HG03442 (cell line): Measurements from ENCODE around the gene CNOT6L.

Experiments
- ATAC-seq: cut with Tn5 transposase; IDR thresholded peaks from one replicate; pipeline ENCODE4 v1.9.1; 2021; ENCODE audit warnings: mild to moderate bottlenecking, moderate library complexity; ENCODE audit not compliant: unreplicated experiment

The CNOT6L gene

DNA sequence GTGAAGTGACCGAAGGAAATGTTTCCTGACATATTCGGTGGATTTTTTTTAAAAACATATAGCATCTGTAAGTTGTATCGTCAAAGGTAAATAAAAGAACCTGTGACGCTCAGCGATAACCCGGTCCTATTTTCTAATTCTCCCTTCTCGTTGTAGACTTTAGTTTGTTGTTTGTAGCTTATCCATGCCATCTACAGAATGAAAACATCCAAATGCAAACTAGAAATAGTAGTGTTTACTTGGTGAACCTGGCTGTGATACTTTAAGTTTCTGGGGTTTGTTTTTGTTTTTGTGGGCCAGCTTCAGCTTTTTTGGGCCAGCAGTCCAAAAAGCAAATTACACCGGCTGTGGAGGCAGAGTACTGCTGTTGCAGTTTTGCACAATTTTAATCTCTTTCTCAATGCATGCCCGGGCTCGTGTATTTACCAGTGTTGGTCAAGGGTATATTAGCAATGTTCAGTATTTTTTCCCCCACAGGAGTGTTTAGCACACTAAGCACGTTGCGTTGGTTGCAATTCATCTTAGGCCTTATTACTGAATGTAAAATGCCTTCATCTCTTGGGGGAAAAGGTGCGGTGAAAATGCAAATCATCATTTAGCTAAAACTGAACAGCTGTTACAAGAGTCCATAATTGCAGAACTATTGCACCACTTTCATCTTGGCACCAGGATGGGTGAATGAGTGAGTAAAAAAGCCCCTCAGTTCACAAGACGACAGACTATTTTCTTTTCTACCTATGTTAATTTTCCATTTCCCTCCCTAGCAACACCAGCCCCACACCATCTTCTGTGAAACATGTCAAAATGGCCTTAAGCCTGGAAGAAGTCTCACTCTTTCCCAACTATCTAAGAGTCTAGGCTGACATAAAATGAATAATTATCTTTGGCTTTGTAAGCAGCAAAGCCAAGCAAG, 1.7 kb upstream of the CNOT6L start:
- no peak for ATAC-seq

DNA sequence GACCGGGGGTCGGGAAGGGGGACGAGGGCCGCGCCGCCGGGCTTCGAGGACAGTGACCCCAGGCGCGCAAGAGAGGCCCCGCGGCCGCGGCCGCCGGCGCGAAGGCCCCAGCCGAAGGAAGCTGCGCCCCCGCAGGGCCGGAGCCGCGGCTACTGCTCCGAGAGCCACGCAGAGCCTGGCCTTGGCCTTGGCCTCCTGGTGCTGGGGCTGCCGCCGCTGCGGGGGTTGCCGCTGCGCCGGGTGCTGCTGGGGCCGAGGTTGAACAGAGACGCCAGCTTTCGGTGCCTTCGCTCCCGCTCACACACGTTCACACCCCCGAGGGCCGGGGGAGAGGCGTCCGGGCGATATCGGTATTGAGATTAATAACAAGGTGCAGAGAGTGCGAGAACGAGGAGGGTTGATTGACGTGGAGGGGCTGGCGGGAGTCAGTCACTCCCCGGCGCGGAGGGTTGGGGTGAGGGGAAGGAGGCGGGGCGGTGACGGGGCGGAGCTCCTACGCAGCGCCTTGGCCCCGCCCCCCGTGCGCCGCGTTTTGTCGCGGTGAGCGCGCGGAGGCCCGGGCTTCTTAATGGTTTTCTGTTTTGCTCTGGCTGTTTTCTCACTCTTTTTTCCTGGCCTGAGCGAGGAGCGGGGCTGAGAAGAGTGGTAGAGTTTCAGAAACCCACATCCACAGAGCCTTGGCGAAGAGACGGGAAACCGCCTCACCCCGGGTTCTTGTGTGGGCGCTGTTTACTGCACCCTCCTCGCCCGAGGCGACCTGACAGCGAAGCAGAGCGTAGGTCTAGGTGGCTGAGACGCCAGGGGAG, 878 bp upstream of the CNOT6L start:
- peak; percentile 73 for ATAC-seq

DNA sequence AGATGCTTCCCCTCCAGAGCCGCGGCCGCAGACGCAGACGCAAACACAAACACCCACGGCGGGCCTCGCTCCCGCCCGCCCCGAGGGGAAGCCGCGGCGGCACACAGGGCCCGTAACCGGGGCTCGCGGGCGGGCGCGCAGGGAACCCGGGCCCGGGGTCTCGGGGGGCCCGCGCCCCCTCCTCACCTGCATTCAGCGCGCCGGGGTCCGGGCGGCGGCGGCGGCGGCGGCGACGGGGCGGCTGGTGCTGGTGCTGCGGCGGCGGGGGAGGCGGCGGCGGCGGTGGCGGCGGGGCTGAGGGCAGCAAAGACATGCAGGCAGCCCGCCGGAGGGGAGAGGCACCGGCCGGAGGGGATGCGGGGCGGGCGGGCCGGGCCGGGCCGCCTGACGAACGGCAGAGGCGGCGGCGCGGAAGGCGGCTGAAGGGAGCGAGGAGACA, 255 bp upstream of the CNOT6L start:
- peak; percentile 17 for ATAC-seq

DNA sequence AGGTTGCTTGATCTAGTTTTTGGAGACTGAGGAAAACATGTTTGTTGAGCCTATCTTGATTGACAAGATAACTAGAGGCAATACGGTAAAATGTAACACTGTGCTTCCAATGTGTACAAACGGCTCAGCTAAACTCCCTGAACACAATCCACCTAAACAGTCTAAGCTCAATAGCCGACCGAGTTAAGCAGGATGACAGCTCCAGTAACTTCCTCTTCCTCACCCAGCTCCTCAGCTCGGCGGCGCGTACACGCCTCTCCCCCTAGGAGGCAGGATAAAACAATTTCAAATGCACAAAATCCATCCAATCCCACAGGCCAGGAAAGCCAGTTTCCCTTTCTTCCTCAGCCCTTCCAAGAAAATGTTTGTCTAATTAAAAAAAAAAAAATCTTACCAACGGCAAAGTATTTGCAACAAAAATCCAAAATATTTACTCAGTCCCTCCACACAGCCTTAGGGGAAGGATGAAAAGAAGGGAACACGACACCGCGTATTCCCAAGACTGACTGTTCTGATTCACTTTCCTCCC, 1.0 kb downstream of the CNOT6L start:
- peak; percentile 21 for ATAC-seq

DNA sequence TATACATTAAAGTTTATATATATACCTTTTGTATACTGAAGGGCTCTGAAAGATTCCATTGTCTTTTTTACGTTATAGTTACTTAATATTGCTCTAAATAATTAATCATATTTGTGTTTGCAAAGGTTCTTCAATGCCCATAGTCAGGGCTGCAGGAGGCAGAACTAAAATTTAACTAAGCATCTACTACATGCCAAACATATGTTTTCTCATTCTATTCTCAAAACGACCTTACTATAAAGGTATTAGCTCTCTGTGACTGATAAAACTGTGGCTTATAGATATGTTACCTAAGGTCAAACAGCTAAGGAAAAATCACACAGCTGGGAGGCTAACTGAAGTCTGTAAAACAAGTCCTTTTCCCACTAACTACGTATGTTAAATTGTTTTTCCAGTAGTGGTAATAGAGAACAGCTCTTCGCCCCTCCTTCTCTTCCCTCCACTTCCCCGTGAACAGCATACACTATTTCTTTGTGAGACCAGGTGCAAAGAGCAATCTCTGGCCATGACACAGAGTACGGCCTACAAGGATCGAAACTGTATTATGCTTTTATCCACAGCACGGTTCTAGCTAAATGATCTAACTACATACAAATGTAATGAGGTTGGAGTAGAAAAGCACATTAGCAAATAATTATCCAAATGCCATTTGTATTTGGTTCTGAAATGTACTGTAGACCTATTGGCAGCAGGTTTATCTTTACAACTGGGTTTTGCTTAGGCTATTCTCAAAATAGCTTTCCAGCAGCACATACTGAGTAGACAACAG, 1.7 kb downstream of the CNOT6L start:
- no peak for ATAC-seq

DNA sequence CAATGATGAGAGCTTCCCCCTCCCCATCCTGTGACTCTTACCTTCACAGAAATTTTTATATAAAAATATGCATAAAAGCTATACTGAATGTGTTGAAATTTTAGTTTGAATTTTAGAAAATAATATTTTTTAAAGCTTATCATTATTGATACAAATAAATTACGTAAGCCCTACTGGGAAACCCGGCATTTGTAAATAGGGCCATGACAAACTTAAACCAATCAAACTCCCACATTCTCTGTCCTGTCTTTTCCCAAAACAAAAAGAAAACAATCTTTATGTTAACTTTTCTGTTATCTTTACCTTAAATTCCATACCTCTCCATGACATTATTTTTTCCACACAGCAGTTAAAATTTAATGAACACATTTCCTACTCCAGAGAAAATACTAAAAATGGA, 2.6 kb downstream of the CNOT6L start:
- no peak for ATAC-seq

DNA sequence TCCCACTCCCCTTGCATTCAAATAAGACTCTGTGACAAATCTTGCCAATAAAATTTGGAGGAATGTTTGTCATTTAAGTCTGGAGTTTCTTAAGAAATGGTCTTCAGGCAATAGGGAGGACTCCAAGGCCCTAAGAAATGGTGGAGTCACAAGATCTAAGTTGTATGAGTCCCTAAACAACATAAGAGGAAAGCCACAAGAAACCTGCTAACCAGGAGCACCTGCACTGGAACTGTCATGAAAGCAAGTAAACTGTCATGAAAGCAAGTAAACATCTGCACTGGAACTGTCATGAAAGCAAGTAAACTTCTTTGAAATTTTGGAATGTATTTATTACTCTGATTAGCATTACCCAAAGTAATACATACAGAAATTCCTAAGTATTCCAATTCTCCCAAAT, 3.5 kb downstream of the CNOT6L start:
- no peak for ATAC-seq

DNA sequence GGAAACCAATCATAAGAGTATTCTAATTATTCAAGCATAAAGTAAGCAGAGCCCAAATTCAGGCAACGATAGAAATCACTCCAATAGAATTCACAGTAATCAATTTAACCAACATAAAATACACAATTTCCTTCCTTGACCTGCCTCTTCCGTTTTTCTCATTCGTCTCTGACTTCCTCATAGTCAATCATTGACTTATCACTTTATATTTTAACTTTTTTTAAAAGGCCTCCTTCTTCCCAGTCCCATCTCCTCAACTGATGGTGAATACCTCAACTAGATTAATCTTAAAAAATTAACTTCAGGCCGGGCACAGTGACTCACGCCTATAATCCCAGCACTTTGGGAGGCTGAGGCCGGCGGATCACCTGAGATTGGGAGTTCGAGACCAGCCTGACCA, 13.3 kb downstream of the CNOT6L start:
- ATAC-seq = no peak

DNA sequence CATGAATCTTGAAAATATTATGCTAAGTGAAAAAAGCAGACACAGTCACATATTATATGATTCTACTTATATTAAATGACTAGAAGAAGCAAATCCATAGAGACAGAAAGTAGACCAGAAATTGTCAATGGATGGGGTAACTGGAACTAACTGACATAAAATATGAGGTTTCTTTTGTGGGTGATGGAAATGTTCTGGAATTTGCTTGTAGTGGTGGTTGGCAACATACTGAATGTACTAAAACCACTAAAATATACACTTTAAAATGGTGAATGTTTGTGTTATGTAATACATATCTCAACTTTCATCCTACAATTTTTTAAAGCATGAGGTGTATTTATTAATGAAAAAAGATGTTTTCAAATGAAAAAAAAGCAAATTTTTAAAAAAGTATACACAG, 14.7 kb downstream of the CNOT6L start:
- no peak for ATAC-seq

DNA sequence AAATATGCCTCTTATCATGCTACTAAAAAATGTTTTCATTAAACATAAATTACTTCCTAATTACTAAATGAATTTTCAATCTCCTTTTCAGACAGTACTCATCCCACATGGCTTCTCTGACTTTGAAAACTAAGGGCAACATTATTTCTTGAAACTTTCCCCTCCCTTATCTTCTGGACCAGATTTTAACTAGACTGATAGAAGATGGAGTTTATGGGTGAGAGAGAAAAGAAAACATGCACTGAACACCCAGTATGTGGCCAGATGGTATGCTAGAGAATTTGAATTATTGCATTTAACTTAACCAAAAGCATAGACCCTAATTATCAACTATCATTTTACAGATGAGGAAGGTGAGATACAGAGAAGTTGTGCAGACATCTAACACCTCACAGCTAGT, 16.8 kb downstream of the CNOT6L start:
- no peak for ATAC-seq

DNA sequence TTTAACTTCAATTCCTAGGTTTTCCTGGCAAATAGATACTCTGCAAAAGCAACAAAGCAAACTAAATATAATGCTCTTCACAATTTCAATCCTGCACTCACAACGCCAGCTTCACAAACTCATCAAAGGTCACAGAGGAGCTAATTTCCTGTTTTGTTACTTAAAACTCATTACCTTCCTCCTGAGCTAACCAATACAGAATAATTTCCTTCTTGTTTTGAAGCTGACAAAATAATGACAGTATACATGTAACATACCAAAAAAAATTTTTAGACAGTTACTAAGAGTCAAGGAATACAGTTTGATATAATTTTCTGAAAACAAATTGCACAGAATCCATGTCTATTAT, 17.9 kb downstream of the CNOT6L start:
- ATAC-seq = no peak

DNA sequence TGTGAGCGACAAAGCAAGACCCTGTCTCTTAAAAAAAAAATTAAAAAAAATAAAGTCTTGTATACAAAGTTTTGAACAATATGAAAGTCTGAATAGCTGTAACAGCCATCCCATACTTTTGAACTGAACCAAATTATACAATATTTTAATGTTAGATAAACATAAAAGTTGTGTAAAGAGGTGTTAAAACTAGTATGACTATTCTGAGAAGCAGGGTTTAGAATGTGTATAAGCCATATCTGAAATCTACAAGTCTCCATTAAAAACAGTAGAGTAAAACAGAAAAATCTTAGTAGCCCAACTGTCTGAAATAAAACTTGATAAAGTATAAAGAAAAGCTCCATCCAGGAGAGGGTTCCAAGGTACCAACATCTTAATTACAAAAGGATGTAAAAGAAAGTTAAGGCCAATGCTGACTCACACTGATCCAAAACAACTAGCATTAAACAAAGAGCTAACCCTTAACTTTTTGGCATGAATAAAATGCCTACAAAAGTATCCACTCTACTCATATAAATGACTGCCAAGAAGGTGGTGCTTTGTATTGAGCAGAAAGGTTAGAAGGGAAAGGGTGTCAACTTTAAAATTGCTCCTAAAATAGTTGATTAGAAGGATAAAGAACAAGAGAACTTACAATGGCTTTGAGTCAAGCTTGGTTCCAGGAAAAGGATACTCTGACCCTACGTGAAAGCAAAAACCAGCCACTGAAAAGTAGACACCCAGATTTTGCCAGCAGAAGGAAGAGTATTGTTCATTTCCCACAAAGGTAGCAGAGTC, 18.5 kb downstream of the CNOT6L start:
- no peak for ATAC-seq

DNA sequence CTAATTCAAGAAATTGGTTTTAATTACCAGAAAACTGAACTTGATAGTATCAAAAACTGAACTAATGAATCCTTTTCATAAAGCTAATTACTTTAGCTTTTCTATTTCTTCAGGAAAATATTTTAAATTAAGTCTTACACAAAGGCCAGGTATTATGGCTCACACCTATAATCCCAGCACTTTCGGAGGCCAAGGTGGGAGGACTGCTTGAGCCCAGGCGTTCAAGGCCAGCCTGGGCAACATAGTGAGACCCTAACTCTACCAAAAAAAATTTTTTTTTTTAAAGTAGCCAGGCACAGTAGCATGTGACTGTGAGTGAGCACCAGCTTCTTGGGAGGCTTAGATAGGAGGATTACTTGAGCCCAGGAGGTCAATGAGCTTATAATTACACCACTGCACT, 19.1 kb downstream of the CNOT6L start:
- no peak for ATAC-seq

DNA sequence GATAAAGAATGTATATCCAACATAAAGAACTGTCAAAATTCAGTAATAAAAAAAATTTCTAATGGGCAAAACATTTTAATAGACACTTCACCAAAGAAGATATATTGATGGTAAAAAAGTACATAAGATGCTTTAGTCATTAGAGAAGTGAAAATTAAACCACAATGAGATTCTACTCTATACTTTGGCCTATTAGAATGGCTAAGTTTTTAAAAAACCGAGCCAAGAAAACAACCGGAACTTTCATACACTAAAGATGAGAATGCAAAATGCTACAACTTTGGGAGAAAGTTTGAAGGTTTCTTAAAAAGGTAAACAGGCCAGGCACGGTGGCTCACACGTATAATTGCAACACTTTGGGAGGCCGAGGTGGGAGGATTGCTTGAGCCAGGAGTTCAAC, 20.8 kb downstream of the CNOT6L start:
- ATAC-seq = no peak

DNA sequence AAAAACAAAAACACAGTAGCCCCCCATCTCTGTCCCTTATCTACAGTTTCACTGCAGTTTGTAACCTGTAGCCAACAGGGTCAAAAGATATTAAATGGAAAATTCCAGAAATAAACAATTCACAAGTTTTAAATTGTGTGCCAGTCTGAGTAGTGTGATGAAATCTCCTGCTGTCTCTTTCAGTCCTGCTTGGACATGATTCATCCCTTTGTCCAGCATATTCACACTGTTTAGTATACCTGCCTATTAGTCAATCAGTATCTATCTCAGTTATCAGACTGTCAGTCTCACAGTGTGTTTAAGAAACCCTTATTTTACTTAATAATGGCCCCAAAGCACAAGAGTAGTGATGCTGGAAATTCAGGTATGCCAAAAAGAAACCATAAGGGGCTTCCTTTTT, 21.9 kb downstream of the CNOT6L start:
- no peak for ATAC-seq

DNA sequence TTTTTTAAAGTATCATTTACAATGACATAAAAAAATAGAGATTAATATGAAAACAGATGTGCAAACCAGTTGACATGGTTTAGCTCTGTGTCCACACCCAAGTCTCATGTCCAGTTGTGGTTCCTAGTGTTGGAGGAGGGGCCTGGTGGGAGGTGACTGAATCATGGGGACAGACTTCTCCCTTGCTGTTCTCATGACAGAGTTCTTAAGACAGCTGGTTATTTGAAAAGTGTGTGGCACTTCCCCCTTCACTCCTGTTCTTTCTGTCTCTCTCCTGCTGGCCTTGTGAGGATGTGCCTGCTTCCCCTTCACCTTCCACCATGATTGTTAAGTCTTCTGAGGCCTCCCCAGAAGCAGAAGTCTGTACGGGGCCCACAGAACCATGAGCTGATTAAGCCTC, 23.8 kb downstream of the CNOT6L start:
- ATAC-seq = no peak

DNA sequence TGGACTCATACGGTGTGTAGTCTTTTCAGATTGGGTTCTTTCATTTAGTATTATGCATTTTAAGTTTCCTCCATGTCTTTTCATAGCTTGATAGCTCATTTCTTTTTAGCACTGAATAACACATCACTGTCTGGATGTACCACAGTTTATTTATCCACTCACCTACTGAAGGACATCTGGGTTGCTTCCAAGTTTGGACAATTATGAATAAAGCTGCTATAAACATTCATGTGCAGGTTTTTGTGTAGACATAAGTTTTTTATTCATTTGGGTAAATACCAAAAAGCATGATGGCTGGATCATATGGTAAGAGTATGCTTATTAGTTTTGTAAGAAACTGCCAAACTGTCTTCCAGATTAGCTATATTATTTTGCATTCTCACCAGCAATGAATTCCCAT, 29.0 kb downstream of the CNOT6L start:
- ATAC-seq = no peak

DNA sequence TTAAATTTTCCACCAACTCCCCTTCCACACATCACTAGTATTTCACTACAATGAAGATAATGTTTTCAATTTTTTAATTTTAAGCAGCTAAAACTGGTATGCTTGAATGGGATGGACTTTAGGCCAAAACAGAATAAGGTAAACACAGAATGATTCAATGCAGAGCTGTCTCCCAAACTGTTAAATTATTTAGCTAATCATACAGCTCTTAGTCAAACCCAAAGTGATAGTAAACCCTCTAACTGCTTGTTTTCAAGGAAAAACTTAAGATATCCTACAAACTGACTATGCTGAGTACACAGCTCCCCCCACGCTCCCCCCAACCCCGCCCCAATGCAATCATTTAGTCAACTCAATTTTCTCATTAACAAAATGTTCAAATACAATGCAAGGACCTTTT, 30.2 kb downstream of the CNOT6L start:
- ATAC-seq = no peak

DNA sequence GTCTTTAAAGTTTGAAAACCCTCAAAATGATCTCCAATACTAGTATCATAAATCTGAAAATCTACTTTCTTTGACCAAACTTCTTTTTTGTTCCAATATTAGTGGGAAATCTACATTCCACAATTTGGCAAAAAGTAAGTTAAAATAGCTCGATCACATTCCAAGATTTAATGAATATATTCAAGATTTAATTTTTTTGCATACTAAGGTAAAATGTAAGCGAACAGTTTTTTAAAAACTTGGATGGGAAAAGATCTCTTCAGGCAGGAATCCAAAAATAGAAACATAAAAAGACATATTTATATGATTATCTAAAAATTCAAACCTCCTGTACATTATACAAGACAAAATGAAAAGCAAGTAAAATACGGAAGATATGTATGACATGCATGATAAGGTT, 31.2 kb downstream of the CNOT6L start:
- no peak for ATAC-seq

DNA sequence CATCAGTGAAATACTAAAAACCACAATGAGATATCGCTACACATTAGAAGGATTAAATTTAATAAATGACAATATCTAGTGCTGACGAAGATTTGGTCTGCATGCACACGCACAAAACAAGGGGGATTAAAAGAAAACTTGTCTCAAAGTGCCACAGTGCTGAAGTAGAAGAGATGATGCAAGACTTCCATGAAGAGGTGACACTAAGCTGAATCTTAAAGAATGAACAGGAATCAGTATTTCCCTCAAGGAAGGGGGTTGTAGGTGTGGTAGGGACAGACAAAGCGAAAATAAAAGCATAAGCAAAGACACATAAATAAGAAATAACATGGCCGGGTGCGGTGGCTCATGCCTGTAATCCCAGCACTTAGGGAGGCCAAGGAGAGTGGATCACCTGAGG, 33.5 kb downstream of the CNOT6L start:
- ATAC-seq = no peak
